Left ventricle myocardium inferior (tissue), 1 donor: Measurements from ENCODE around the gene ENTPD8. TPM values are rescaled to one million over a fixed set of nuclear protein-coding genes. Genes with fewer than 3 reads are reported as not detected.

ENCODE experiments used
- DNase-seq: peaks from one replicate; pipeline ENCODE4 v3.0.0-alpha.2; 2020
- H3K27ac ChIP-seq: fragments of 200-600 bp; replicated peaks from 2 replicates; pipeline ENCODE4 v1.8.0; 2021
- H3K27me3 ChIP-seq: fragments of 200-600 bp; 2 replicates; pipeline ENCODE4 v1.8.0; 2021; ENCODE audit warnings: low read depth
- H3K36me3 ChIP-seq: fragments of 200-600 bp; 2 replicates; pipeline ENCODE4 v1.8.0; 2021
- H3K4me1 ChIP-seq: fragments of 200-600 bp; 2 replicates; pipeline ENCODE4 v1.8.0; 2021
- H3K4me3 ChIP-seq: fragments of 200-600 bp; 2 replicates; pipeline ENCODE4 v1.8.0; 2021; ENCODE audit warnings: mild to moderate bottlenecking, moderate library complexity
- H3K9me3 ChIP-seq: fragments of 200-600 bp; replicated peaks from 2 replicates; pipeline ENCODE4 v1.8.0; 2021
- CTCF ChIP-seq: fragments of 200-600 bp; IDR thresholded peaks from 2 replicates; pipeline ENCODE4 v1.8.0; 2021; ENCODE audit warnings: antibody characterized with exemption, mild to moderate bottlenecking, borderline replicate concordance
- intact Hi-C: fragments of 100-400 bp; cut with micrococcal nuclease; formaldehyde crosslinking; loops from one replicate; pipeline ENCODE4 v1.11.0; 2022
- total RNA-seq: library from RNA; stranded (reverse); fragmentation: NEBNext Ultra II Directional; extraction: Animal tissue kit (Norgen Biotek cat#: 25700); gene quantifications from one replicate; pipeline ENCODE4 v1.2.1, GENCODE V29; 2021
- donor health status: DM: no; HTN: yes; CAD: no; lungs with severe emphysema.

The ENTPD8 gene
- total RNA-seq, 1 donor from 2014 or later, result not detected

GRCh38 chr9:137447722-137448601 is 6.8 kb upstream of the ENTPD8 start:
- peaks cover 19% of the 10 kb centered on the region for H3K36me3 ChIP-seq
- intact Hi-C loops, result no loop called here
- no peak overlapping the region for H3K27ac ChIP-seq
- peaks cover 4% of the 10 kb centered on the region for H3K4me1 ChIP-seq
- DNase-seq, result no peak
- TF ChIP-seq CTCF, result no peak
- H3K4me3 ChIP-seq, result no peak overlapping the region
- H3K27me3 ChIP-seq, result peaks cover 21% of the 10 kb centered on the region
- H3K9me3 ChIP-seq, result no peaks in the 10 kb centered on the region

- no peak overlapping the region for H3K27ac ChIP-seq
These were observed 5.8 kb upstream of the ENTPD8 start for GRCh38 chr9:137446851-137447471.

GRCh38 chr9:137445930-137446431 is 4.8 kb upstream of the ENTPD8 start:
- peaks cover 40% of the 10 kb centered on the region for H3K27me3 ChIP-seq
- H3K4me3 ChIP-seq, result no peak overlapping the region
- H3K4me1 ChIP-seq, result peaks cover 13% of the 10 kb centered on the region
- no peaks in the 10 kb centered on the region for H3K9me3 ChIP-seq
- TF ChIP-seq CTCF, result no peak
- DNase-seq, result no peak
- intact Hi-C loops, result no loop called here
- H3K27ac ChIP-seq, result no peak overlapping the region
- H3K36me3 ChIP-seq, result peaks cover 11% of the 10 kb centered on the region

More at GRCh38 chr9:137446851-137447471, 5.8 kb upstream of the ENTPD8 start:
- no peak for TF ChIP-seq CTCF
- H3K4me1 ChIP-seq, result peaks cover 5% of the 10 kb centered on the region
- DNase-seq, result no peak
- H3K36me3 ChIP-seq, result peaks cover 11% of the 10 kb centered on the region
- no peaks in the 10 kb centered on the region for H3K9me3 ChIP-seq
- no peak overlapping the region for H3K4me3 ChIP-seq
- intact Hi-C loops, result no loop called here
- peaks cover 31% of the 10 kb centered on the region for H3K27me3 ChIP-seq

GRCh38 chr9:137445275-137445807 is 4.2 kb upstream of the ENTPD8 start:
- Histone ChIP-seq H3K27ac (no peak overlapping the region), H3K4me3 (no peak overlapping the region), H3K36me3 (peaks cover 11% of the 10 kb centered on the region), H3K4me1 (peaks cover 13% of the 10 kb centered on the region), H3K27me3 (peaks cover 40% of the 10 kb centered on the region), H3K9me3 (no peaks in the 10 kb centered on the region)
- peak; percentile 85 for TF ChIP-seq CTCF
- peak; percentile 71 for DNase-seq
- intact Hi-C loops, result no loop called here

- TF ChIP-seq CTCF, result no peak
- intact Hi-C loops, result no loop called here
- no peak overlapping the region for H3K4me3 ChIP-seq
- H3K4me1 ChIP-seq, result peaks cover 17% of the 10 kb centered on the region
- H3K27ac ChIP-seq, result no peak overlapping the region
- no peaks in the 10 kb centered on the region for H3K9me3 ChIP-seq
- peaks cover 7% of the 10 kb centered on the region for H3K36me3 ChIP-seq
- DNase-seq, result no peak
- H3K27me3 ChIP-seq, result peaks cover 44% of the 10 kb centered on the region
These were observed 3.1 kb upstream of the ENTPD8 start for GRCh38 chr9:137444106-137444790.
